Neural crest cell (in vitro differentiated cells): Measurements from ENCODE around the gene IQCK. TPM values are rescaled to one million over a fixed set of nuclear protein-coding genes. Genes with fewer than 3 reads are reported as not detected.

Experiments used
- DNase-seq: peaks from one replicate; pipeline ENCODE4 v3.0.0; 2021; ENCODE audit warnings: low read depth, mixed read lengths, low spot score
- H3K27ac Mint-ChIP-seq: one replicate; pipeline ENCODE4 v1.8.0; 2021; ENCODE audit warnings: mild to moderate bottlenecking, mixed read lengths; ENCODE audit not compliant: unreplicated experiment
- H3K27me3 Mint-ChIP-seq: 2 replicates; pipeline ENCODE4 v1.8.0; 2021; ENCODE audit warnings: low read depth, mild to moderate bottlenecking, mixed read lengths
- H3K36me3 Mint-ChIP-seq: 2 replicates; pipeline ENCODE4 v1.8.0; 2021; ENCODE audit warnings: low read depth, mild to moderate bottlenecking, mixed read lengths
- H3K4me1 Mint-ChIP-seq: 2 replicates; pipeline ENCODE4 v1.8.0; 2021; ENCODE audit warnings: mixed read lengths
- H3K4me3 Mint-ChIP-seq: one replicate; pipeline ENCODE4 v1.8.0; 2021; ENCODE audit warnings: mild to moderate bottlenecking, mixed read lengths
- H3K9me3 Mint-ChIP-seq: 2 replicates; pipeline ENCODE4 v1.8.0; 2021; ENCODE audit warnings: mixed read lengths
- total RNA-seq: library from RNA; stranded (reverse); gene quantifications from 2 replicates; pipeline ENCODE4 v1.2.1, GENCODE V29; 2021
- TF ChIP-seq, protein P1 (sequence below): fragments of 200-600 bp; sonication (generic); conservative IDR thresholded peaks from 2 replicates; pipeline ENCODE4 v1.5.0; 2021; ENCODE audit warnings: antibody characterized with exemption, mild to moderate bottlenecking

Gene IQCK
- total RNA-seq, 1 donor from 2014 or later: 23.7 TPM

DNA sequence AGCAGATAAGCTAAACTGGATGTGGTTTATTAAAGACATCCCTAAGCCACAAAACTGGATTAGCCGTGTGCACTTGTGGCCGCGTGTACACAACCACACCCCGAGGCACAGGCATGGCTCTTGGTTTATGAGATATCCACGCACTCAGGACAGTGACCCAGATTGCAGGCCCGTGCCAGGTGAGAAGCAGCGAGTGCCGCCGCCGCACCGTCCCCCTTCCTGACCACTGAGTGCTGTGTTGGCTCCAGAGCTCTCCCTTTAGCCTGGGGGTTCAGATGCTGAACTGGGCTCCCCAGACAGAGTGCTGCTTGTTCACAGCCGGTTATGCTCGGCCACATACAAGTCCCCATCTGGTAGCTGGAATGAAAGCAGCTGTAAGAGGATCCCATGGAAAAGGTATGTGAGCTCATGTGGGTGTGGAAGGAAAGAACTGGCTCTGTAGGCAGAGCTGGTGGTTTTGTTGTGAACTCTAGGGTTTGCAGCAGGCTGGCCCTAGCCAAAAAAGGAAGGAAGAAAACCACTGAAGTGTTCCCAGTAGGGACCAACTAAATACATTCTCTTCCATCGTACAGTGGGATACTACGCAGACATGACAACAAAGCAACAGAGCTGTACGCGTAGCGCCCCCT is 29.6 kb upstream of the IQCK start:
- Mint-ChIP-seq H3K27ac (peak overlapping the region; percentile 43), H3K4me1 (peaks cover 20% of the 10 kb centered on the region), H3K36me3 (peaks cover 27% of the 10 kb centered on the region)

DNA sequence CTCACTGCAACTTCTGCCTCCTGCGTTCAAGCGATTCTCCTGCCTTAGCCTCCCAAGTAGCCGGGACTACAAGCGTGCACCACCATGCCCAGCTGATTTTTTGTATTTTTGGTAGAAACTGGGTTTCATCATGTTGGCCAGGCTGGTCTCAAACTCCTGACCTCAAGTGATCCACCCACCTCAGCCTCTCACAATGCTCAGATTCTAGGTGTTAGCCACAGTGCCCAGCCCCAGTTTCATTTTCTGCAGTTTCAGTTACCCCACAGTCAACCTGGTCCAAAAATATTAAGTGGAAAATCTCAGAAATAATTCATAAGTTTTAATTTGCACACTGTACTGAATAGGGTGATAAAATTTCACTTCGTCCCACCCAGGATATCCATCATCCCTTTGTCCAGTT is 28.7 kb upstream of the IQCK start:
- no peak overlapping the region for H3K27ac Mint-ChIP-seq
- peaks cover 6% of the 10 kb centered on the region for H3K9me3 Mint-ChIP-seq
- TF ChIP-seq, protein P1, sequence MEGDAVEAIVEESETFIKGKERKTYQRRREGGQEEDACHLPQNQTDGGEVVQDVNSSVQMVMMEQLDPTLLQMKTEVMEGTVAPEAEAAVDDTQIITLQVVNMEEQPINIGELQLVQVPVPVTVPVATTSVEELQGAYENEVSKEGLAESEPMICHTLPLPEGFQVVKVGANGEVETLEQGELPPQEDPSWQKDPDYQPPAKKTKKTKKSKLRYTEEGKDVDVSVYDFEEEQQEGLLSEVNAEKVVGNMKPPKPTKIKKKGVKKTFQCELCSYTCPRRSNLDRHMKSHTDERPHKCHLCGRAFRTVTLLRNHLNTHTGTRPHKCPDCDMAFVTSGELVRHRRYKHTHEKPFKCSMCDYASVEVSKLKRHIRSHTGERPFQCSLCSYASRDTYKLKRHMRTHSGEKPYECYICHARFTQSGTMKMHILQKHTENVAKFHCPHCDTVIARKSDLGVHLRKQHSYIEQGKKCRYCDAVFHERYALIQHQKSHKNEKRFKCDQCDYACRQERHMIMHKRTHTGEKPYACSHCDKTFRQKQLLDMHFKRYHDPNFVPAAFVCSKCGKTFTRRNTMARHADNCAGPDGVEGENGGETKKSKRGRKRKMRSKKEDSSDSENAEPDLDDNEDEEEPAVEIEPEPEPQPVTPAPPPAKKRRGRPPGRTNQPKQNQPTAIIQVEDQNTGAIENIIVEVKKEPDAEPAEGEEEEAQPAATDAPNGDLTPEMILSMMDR: no peak
- peaks cover 26% of the 10 kb centered on the region for H3K36me3 Mint-ChIP-seq
- no peaks in the 10 kb centered on the region for H3K27me3 Mint-ChIP-seq
- no peak for DNase-seq
- H3K4me1 Mint-ChIP-seq: peaks cover 20% of the 10 kb centered on the region
- H3K4me3 Mint-ChIP-seq: no peak overlapping the region

More for the DNA sequence above, 29.6 kb upstream of the IQCK start:
- TF ChIP-seq, protein P1: no peak
- H3K27me3 Mint-ChIP-seq: no peaks in the 10 kb centered on the region
- H3K9me3 Mint-ChIP-seq: peaks cover 7% of the 10 kb centered on the region
- no peak for DNase-seq
- no peak overlapping the region for H3K4me3 Mint-ChIP-seq

DNA sequence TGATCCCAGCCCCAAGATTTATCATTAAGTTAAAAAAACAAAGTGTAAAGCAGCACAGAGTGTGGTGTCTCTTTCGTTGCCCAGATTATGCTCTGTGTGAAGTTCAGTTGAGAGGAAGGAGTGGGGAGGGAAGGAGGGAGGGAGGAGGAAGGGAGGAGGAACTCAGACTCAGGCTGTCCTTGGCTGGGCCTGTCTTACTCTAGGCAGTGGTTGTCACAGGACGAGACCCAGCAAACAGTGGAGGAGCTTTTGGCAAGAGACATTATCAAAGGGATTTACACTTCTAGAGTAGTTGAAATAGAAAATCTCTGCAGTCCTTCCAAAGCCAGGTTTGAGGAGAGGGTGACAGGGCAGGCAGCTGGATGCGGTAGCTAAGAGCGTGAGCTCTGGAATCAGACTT is 27.9 kb upstream of the IQCK start:
- H3K27ac Mint-ChIP-seq: no peak overlapping the region
- peaks cover 3% of the 10 kb centered on the region for H3K9me3 Mint-ChIP-seq
- H3K27me3 Mint-ChIP-seq: no peaks in the 10 kb centered on the region
- peaks cover 22% of the 10 kb centered on the region for H3K36me3 Mint-ChIP-seq
- peaks cover 20% of the 10 kb centered on the region for H3K4me1 Mint-ChIP-seq
- H3K4me3 Mint-ChIP-seq: no peak overlapping the region
- TF ChIP-seq, protein P1: no peak
- DNase-seq: no peak

DNA sequence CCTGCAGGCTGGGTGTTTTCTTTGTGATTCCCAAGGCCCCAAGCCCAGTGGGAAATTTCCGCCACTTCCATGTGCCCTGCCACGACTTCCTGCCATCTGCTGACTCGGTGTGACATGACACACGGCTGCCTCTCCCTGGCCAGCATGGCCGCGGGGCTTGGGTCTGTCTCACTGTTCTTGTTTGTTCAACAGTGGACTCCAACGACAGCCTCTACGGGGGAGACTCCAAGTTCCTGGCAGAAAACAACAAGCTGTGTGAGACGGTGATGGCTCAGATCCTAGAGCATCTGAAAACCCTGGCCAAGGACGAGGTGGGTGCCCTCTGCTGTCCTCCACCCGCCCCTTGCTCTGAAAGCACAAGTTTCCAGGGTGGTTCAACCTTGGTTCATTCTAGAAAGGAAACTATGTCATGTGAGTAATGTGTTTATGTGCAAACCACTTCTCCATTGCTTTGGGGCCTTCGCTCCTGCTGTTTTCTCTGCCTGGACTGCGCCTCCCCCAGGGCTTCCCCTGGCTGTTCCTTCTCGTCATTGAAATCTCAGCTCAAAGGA is 26.8 kb upstream of the IQCK start:
- no peak for DNase-seq
- Mint-ChIP-seq H3K4me1 (peaks cover 13% of the 10 kb centered on the region), H3K9me3 (no peaks in the 10 kb centered on the region), H3K27me3 (no peaks in the 10 kb centered on the region), H3K36me3 (peaks cover 13% of the 10 kb centered on the region), H3K27ac (no peak overlapping the region), H3K4me3 (no peak overlapping the region)
- TF ChIP-seq, protein P1: no peak

DNA sequence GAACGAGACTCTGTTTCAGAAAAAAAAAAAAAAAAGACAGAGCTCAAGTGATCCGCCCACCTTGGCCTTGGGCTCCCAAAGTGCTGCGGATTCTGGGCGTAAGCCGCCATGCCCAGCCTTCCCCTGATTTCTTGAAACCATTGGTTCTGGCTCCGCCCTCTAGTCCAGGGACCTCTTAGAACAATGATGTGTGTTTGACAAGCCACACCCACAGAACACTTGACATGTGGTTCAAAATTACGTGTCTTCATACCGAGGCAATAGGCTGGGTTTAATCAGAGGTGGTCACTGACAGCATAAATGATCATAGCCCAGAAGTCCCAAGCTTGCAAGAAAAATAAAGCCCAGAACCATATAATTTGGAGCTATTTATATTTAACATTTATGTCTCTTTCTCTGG is 23.1 kb upstream of the IQCK start:
- DNase-seq: no peak
- H3K27ac Mint-ChIP-seq: no peak overlapping the region
- peaks cover 16% of the 10 kb centered on the region for H3K36me3 Mint-ChIP-seq
- no peak overlapping the region for H3K4me3 Mint-ChIP-seq
- TF ChIP-seq, protein P1: no peak
- no peaks in the 10 kb centered on the region for H3K9me3 Mint-ChIP-seq
- H3K4me1 Mint-ChIP-seq: peaks cover under 1% of the 10 kb centered on the region
- H3K27me3 Mint-ChIP-seq: no peaks in the 10 kb centered on the region
